Activated CD4-positive, alpha-beta T cell treated with anti-CD3 and anti-CD28 coated beads for 48 hours (primary cell): ENCODE data around the gene GFM1.

ENCODE experiments used
- DNase-seq: peaks from one replicate; pipeline ENCODE4 v3.0.0-alpha.2; 2020

Gene GFM1

DNA sequence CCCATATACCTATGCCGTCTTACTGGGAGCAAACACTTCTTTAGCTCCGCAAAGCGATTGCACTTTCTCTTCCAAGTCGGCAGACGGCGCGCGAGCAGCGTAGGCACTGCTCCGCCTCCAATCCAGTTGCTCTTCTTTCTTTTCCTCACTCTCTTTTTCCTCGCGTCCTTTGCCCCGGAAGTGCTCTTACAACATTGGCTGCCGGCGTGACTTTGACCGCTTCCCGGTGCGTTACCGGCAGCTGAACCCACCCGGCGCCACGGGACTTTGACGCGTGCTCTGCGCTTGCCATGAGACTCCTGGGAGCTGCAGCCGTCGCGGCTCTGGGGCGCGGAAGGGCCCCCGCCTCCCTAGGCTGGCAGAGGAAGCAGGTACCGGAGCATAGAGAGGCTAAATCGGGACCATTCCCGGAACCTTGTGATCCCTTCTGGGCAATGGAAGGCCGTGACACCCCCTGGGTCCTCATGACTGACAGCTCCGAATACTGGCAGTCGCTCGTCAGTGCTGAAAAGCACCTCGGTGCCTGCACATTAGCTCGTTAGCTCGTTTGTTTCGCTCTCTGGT, at the start of gene GFM1:
GFM1 (plus strand) TSS at position 183 of the 564 bp plus-strand sequence; CDS start at position 291, 108 bp downstream.
- peak; percentile 92 for DNase-seq

DNA sequence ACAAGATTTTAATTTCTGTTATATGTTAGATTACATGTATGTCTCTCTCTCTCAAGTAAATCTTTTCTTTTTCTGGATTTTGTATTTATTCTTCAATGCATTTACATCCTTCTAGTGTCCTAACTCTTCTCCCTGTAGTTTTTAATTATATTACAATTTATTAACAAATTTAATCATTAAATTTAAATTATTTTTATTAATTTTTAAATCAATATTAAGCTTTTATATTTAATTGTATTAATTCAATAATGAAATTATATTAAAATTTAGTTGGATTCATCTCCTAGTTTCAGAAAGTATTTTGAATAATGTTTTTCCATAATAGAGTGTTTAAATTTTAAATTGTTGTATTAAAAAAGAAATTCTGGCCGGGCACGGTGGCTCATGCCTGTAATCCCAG, 43.5 kb upstream of the GFM1 start:
- DNase-seq = no peak

DNA sequence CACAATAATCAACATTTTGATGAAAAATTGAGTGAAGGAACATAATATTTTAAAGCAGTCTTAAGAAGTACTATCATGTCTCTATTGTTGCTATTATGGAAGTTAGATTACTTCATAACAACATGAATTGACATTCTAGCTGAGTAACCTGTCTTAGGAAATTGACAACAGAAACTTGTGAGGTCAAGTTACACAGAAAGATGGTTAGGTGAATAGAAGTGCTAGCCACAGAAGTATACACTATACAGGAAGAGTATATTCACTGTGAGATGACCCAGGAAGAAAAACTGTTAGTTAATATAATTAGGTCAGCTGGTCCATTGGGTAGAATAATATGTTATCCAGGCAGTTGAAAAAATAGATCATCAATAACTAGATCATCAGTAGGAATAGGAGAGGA, 42.1 kb upstream of the GFM1 start:
- DNase-seq = no peak

DNA sequence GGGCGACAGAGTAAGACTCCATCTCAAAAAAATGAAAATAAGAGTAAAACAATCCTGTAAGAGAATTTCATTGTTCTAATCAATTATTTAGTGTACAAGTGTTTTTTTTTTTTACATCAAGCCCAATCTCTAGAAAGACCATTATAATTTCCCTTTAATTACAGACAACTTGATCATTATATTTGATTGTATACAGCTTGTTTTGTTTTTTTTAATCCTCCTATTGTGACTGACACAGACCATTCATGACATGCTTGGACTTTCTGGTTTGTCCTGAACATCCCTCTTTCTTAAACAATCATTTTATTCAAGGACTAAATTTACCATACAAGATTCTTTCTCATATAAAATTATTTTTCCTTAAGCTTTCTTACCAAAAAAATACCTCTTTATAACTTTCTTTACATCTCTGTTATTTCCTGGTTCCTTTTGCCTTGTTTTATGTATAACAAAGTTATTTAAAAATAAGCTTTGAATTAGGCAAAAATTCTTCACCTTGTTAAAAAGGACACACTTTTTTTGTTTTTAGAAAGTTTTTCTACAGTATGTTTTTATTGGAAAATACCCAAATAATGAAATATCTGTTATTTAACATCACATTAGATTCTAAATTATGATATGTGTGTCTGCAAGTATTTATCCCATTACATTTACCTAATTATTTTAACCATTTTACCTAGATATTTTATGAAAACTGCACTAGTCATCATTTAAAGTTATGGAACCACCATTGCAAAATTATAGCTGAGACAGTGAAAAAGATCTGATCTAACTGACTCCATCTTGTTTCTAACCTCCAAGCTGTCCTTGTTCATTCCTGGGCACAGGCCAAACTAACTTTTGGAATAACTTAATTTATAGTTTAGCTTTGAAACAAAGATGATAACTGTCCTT, 26.1 kb upstream of the GFM1 start:
- DNase-seq = no peak

DNA sequence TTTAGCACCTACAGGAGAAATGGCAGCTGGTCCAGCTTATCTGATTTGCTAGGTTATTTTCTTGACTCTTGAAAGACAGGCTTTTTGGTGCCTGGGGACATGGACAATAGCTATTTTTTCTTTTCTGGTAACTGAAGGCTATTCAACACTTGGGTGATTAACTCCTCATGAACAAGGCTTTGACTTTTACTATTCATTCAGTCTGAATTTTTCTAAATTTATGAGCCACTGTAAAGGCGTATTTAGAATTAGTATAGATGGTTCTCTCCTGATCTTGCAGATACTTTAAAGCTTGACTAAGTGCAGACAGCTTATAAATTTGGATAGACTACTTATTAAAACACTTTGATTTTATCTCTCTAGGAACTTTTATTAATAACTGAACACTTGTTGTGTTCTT, 18.4 kb upstream of the GFM1 start:
- no peak for DNase-seq

DNA sequence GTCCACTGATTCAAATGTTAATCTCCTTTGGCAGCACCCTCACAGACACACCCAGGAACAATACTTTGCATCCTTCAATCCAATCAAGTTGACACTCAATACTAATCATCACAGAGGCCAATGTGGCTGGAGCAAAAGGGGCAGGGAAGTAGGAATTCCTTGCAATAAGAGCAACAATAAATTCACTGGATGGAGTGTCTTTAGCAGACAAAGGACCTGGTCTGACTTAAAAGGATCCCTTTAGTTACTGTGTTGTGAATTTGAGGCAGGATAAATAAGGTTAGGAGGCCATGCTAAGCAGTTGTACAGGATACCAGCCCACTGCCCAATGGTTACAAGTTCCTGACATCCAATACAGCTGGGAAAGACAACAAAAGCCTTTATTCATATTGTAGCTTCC, 12.3 kb upstream of the GFM1 start:
- DNase-seq = no peak

DNA sequence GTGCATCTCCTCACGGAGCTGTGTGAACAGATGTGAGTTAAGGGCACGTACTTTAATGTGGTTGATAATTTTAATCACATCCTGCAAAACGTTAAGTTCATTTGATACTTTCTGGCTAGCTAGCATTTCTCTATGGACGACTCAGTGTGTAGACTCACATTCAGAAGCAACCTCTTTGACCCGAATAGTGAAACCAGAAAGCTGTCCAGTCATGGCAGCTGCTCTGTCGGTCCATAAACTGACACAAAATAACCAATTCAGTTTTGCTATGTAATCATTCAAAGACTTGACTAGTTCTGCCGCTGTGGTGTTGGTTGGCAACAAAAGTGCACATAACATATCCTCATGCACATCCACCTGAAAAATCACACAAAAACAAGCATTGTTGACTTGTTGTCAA, 3.7 kb upstream of the GFM1 start:
- DNase-seq = no peak

DNA sequence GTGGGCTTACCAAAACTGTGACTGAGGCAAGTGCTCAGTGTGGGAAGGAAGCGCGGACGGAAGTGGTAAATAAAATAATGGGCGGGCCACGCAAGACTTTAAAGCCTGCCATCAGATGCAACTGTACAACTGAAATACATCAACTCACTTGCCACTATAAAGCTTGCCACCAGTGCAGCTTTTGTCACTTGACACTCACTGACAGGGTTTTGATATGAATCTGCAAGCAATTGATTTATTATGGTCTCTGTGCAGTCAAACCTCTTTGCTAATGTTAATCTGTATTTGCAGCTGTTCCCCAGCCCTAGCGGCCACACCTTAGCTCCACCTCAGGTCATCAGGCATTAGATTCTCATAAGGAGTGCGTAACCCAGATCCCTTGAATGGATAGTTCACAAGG, 2.3 kb upstream of the GFM1 start:
- no peak for DNase-seq

DNA sequence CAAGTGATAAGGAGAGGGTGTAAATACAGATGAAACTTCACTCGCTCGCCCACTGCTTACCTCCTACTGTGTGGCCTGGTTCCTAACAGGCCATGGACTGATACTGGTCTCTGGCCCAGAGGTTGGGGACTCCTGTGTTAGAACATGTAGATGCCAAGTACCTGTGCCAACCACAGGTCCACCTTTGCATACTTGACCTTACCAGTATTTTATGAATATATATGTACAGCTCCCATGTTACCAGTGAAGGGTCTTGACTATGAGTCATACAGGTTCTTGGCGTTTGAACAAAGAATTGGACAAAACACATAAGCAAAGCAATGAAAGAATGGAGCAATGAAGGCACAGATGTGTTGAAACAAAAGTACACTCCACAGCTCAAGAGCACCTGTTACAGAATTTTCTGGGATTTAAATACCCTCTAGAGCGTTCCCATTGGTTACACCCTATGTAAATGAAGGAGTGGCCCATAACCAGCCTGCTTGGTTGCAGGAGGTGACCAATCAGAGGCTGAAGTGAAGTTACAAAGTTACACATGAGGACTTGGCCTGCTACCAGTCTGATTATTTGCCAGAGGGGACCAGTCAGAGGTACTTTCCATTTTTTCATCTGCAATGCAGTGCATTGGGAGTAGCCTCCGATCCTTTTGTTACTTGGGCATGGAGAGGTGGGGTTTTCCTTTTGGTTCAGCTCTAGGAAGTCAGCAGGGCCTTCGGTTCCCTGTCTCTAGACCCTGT, 1.7 kb upstream of the GFM1 start:
- no peak for DNase-seq

DNA sequence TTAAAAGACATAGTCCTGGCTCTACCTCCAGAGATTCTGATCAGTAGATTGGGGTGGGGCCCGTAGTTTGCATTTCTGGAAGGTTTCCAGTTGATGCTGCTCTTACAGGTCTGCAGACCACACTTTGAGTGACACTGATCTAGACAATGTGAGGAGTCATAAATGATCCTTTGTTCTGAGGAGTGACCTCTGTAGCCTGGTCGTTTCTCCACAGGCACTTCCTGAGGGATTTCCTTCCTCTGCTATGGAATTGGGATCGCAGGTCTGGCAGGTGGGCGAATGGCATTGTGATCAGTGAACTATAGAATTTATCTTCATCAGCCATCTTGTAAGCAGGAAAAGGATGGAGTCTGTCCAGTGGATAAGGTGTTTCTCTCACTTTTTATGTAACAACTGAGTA, 5.5 kb downstream of the GFM1 start:
- DNase-seq = no peak

DNA sequence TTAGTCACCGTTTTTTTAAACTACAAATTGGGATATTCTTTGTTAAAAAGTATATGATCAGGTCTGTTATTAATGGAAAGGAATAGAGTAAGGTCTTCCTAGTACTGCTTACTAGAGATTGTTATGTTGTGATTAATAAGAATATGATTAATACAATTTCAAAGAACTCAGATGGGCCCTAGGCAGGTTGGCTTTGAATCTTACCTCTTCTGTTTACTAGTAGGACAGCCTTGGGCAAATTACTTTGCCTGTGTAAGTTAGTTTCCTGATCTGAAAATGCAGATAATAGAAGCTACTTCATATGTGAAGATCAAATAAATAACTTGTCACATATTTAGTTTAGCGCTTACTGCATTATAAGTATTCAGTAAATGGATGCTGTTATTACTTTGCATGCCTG, 6.9 kb downstream of the GFM1 start:
- DNase-seq = no peak

DNA sequence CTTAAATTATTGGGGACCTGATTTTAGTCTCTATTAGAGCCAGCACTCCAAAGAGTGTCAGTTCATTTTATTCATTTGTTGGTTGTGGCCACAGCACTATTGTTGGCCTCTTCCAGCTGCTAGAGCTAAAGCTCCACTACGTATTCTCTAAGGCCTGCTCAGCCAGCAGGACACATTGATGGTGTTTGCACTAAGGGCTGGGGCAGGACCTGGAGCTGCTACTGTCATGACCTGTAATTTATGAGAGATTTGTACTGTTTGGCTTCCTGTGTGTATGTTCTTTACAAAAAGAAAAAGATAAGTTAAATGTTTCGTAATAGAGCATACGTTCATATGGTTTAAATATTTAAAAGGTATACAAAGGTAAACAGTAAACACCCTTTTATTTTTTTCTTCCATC, 8.1 kb downstream of the GFM1 start:
- DNase-seq = no peak

DNA sequence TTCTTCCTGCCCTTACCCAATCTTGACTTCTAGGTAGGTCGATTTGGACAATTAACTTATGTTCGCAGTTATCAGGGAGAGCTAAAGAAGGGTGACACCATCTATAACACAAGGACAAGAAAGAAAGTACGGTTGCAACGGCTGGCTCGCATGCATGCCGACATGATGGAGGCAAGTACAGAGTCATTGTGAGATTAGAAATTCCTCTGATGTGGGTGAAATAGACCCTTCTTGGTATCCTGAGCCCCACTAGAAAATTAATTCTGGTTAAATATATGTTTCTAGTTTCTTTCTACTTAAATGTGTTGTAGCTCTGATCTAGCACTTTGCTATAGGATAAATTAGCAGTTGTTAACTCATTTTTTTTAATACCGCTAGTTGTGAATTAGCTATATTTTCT, 14.6 kb downstream of the GFM1 start:
- DNase-seq = no peak

DNA sequence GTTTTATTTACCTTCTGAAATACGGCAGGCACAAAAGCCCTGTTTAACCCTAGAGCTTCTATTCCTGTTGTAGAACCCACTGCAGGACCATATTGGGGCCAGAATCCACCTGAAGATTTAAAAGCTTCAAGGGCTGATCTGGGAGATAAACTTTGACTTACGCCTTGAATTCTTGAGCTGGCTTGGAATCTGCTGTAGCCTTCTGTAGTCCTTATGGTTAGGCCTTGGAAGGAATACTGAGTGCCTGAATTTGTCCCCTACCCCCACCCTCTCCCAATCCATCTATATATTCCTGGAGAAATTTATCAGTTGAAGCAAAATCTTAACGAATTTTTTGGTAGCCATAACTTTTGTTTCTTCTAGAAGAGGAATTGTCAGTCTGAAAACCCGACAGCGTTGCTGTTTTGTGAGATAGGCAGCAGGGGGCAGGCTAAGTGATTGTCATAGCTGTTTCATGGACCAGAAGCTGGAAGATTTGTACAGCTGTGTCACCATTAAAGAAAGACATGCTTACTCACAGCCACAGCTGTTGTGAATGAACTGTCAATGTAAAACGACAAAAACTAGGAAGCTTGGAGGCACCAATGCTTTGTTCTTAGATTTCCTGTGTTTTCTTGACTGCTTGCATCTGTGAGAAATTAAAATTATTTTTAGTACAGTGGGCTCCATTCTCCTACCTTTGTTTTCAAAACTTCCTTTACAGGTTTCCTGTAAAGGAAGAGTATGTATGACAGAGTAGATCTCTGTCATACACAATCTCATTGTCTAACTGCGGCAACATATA, 15.3 kb downstream of the GFM1 start:
- peak; percentile 67 for DNase-seq

DNA sequence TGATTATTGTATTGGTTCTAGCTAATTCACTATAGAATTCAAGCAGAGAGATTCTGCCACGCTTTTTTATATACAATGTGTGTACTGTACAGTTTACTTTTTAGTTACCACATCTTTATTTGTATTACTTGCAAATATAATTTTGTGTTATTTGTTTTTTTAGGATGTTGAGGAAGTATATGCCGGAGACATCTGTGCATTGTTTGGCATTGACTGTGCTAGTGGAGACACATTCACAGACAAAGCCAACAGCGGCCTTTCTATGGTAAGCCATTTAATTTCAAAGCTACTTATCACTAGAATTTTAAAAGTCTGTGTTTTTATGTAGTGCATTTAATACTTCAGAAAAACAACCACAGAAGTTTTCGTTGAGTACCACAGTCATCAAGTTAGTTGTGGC, 16.4 kb downstream of the GFM1 start:
- DNase-seq = no peak

DNA sequence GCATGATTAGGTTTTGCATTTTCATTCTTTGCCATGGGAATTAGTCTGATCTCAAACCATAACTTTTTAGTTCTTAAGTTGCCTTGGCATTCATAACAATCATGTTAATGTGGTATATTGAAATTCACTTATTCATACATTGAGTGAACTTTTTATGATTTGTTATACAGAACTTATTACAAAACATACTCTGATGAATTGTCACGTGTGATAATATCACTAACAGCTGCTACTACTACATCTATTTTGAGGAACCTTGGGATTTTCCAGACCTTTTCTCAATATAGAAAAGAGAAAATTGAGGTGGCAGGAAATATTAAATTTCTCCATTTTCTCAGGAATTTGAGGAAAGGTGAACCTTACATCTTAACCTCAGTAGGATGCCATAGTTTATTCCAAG, 18.9 kb downstream of the GFM1 start:
- DNase-seq = no peak

DNA sequence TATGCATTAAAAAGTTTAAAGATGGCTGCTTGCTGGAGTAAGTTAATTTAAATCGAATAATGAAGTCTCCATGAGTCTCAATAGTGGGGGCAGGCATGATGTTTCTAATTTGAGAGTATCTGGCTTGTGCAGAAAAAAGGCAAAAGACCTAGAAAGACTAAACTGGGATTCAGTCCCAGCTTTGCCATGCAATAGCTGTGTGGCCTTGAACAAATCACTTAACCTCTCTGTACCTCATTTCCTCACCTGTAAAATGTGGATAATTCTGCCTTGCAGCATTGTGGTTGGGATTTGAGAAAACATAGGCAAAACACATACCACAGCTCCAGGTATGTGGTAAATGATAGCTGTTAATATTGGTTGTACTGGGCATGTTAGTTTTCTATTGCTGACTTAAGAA, 19.5 kb downstream of the GFM1 start:
- no peak for DNase-seq

DNA sequence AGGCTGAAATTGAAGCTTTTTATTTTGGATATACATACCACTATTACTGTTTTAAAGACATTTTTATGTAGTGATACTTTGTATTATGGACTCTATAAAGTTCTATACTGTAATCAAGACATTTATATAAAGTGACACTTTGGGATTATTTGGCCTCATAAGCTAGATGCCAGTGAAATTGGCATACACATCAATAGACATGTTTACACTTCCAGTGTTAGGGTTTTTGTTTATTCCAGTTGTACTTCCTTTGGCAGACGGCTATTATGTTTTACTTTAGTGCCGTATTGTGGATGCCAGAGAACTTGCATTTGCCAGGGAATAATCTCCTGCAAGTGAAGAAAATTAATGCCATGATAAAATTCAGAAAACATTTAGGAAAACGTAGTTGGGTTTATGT, 22.1 kb downstream of the GFM1 start:
- DNase-seq = no peak

DNA sequence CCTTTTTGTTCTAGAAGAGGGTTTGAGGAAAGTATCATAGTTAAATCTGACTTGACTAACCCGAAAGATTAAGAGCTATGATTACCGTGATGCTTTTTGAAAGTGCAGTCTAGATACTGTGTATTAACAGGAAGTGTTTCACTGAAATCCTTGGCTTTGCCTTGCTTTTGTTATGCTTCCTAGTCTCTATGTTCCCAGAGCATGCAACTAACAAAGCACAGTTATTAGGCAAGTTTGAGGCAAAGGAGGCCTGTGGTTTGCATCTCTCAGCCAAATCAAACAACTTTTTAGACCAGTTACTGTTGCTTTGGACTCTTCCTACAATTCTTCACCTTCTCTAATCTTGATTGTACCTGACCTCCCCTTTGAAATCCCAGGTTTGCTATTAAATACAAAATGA, 24.2 kb downstream of the GFM1 start:
- no peak for DNase-seq

DNA sequence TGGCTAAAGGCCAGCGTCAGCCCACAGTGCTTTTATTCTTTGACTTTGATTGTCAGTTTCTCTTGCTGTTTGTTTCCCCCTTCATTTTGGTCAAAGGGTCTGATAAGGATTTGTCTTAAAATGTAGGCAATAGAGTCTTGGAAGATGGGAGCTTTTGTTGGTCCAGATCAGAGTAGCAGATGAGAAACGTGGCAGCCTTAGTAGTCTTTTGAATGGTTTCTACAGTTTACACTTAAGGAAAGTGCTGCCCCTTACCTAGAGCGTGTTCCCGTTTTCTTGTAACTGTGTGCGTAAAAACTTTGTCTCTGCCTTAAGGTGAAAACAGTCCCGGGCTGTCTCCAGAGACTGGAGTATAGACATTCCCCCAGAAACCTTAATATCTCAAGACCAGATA, 27.5 kb downstream of the GFM1 start:
- DNase-seq = no peak

DNA sequence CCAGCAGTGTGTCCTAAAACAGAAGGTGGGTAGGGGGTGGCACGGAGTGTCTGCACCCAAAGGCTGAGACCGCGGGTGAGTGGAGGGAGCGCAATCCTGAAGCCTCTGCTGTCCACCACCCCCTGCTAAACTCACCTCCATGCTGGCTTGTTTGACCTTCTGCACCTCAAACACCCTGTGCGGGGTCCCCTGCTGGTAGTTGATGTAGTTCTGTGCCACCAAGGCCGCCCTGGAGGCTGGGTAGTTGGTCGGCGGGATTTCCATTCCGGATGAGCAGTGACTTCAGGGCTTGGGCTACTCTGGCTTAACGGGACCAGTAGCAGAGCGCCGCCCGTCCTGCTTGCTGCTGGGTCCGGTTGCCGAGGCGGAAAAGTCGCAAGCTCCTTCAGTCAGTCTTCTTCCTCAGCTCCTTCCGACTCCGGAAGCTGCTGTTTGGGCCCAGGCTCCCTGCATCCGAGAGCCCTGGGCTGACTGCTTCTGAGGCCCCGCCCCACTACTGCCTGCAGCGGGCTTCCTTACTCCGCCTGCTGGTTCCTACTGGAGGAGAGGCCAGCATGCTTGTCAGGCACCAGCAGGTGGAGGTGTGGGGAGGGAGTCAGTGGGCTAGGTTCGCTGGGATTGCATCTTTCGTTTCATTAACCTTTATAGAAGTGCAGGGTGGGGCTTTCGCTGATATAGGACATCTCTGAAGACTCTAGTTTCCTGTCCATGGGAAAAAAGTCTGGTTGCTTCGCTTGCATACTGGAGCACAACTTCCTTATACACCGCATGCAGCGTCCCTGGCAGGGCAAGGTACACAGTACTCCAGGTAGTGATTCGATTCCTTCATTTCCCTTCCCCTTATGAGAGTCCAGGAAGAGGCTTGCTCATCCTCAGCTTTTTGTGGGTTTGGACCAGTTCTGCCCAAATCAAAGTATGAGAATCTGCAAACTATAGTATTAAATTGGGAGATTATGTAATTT, 28.2 kb downstream of the GFM1 start, which contains the start of gene LXN:
LXN (minus strand) TSS at position 434 of the 962 bp plus-strand sequence; CDS start at position 264, 170 bp downstream.
- DNase-seq = peak; percentile 88

DNA sequence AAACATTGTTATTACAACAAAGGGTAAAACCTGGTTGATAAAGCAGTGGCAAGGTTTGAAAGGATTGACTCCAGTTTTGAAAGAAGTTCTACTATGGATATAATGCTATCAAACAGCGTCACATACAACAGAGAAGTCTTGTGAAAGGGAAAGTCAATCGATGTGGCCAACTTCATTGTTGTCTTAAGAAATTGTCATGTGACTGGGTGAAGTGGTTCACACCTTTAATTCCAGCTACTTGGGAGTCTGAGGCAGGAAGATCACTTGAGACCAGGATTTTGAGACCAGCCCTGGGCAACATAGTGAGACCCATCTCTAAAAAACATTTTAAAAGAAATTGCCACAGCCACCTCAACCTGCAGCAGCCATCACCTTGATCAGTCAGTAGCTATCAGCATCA, 34.4 kb downstream of the GFM1 start:
- DNase-seq = no peak
